Astrocyte (in vitro differentiated cells and primary cell): ENCODE measurements around the gene C6orf62.
"Not testable (repeated sequence)": the region's sequence is repeated elsewhere in the genome, so short reads cannot be mapped to it uniquely, and the experiment has no call there.

Experiments
- CTCF ChIP-seq: IDR thresholded peaks from 2 replicates; pipeline ENCODE4 v1.5.1; 2011; ENCODE audit warnings: low read depth, mild to moderate bottlenecking, inconsistent platforms, low read length, moderate library complexity; ENCODE audit not compliant: insufficient read depth
- EZH2 ChIP-seq: IDR thresholded peaks from 2 replicates; pipeline ENCODE4 v1.6.1; 2012; ENCODE audit warnings: mild to moderate bottlenecking, low read length, inconsistent platforms; ENCODE audit not compliant: insufficient read depth

- not testable (repeated sequence) for TF ChIP-seq CTCF, EZH2
Observed at GRCh38 chr6:24678792-24679352, 40.1 kb downstream of the C6orf62 start.
